ENCODE measurements around the gene SH2D7.

The SH2D7 gene

GRCh38 chr15:78103406-78104118 is 11.2 kb downstream of the SH2D7 start:
- DNase-seq (ENCODE audit: low read depth in 2 of 2) = peak; percentile 21 to 23

- no peak for DNase-seq (ENCODE audit: low read depth in 2 of 2)
These were observed 11.7 kb downstream of the SH2D7 start for GRCh38 chr15:78104119-78104479.

GRCh38 chr15:78104566-78105475 is 12.5 kb downstream of the SH2D7 start:
- DNase-seq (ENCODE audit: low read depth in 2 of 2) = no peak

GRCh38 chr15:78105476-78106241 is 13.3 kb downstream of the SH2D7 start:
- no peak for DNase-seq (ENCODE audit: low read depth in 2 of 2)

GRCh38 chr15:78107471-78107870 is 15.1 kb downstream of the SH2D7 start:
- no peak for DNase-seq (ENCODE audit: low read depth in 2 of 2)

- DNase-seq (ENCODE audit: low read depth in 2 of 2) = peak; percentile 62 to 77
These were observed 16.1 kb downstream of the SH2D7 start for GRCh38 chr15:78108300-78109084.

- DNase-seq (ENCODE audit: low read depth in 2 of 2) = no peak
These were observed 16.8 kb downstream of the SH2D7 start for GRCh38 chr15:78109156-78109555.

GRCh38 chr15:78110096-78110495 is 17.7 kb downstream of the SH2D7 start:
- no peak for DNase-seq (ENCODE audit: low read depth in 2 of 2)

GRCh38 chr15:78110916-78111475 is 18.6 kb downstream of the SH2D7 start:
- DNase-seq (ENCODE audit: low read depth in 2 of 2) = no peak

- DNase-seq (ENCODE audit: low read depth in 2 of 2) = no peak
These were observed 19.4 kb downstream of the SH2D7 start for GRCh38 chr15:78111788-78112187.

GRCh38 chr15:78112551-78112950 is 20.2 kb downstream of the SH2D7 start:
- DNase-seq (ENCODE audit: low read depth in 2 of 2) = no peak

GRCh38 chr15:78120523-78120922 is 28.2 kb downstream of the SH2D7 start:
- DNase-seq (ENCODE audit: low read depth in 2 of 2) = no peak

- DNase-seq (ENCODE audit: low read depth in 2 of 2) = no peak
These were observed 32.9 kb downstream of the SH2D7 start for GRCh38 chr15:78125267-78125666.

- no peak for DNase-seq (ENCODE audit: low read depth in 2 of 2)
These were observed 35.5 kb downstream of the SH2D7 start for GRCh38 chr15:78127882-78128281.

GRCh38 chr15:78129077-78129750 is 36.9 kb downstream of the SH2D7 start:
- DNase-seq (ENCODE audit: low read depth in 2 of 2) = no peak

- DNase-seq (ENCODE audit: low read depth in 2 of 2) = no peak
These were observed 37.5 kb downstream of the SH2D7 start for GRCh38 chr15:78129751-78130287.

GRCh38 chr15:78130466-78131294 is 38.3 kb downstream of the SH2D7 start:
- no peak for DNase-seq (ENCODE audit: low read depth in 2 of 2)

GRCh38 chr15:78131295-78132061 is 39.1 kb downstream of the SH2D7 start, which contains the start of gene CIB2:
Gene CIB2, minus strand, starts transcription at chr15:78131445. Its CDS starts 230 bp downstream, at chr15:78131215.
- peak; percentile 42 to 62 for DNase-seq (ENCODE audit: low read depth in 2 of 2)

All from stimulated activated CD8-positive, alpha-beta memory T cell treated with anti-CD3 and anti-CD28 coated beads, Interleukin-15, amount 100 ng/mL, for 4 hours (primary cell).